Body of pancreas (tissue), 4 donors: Measurements from ENCODE around the gene RTBDN. TPM values are rescaled to one million over a fixed set of nuclear protein-coding genes. Genes with fewer than 3 reads are reported as not detected.

Experiments
- ATAC-seq: fragments of 150-250 bp; one replicate; pipeline ENCODE4 v1.9.1; 2016
- DNase-seq, 4 donors: peaks; one replicate each; pipeline ENCODE4 v3.0.0-alpha.2; 2019
- H3K27ac ChIP-seq, 4 donors: fragments of 200-600 bp; sonication (generic); 1 replicate in 3 of 4; 2 replicates in 1 of 4; pipeline versions ENCODE4 v1.5.1 to v1.6.1; 2016 to 2019; ENCODE audit warnings: mild to moderate bottlenecking in 1 of 4, mixed read lengths in 1 of 4, moderate library complexity in 1 of 4
- H3K27me3 ChIP-seq, 2 donors: fragments of 200-600 bp; sonication (generic); one replicate each; pipeline ENCODE4 v1.6.0; 2016; ENCODE audit warnings: mild to moderate bottlenecking in 1 of 2
- H3K36me3 ChIP-seq, 2 donors: fragments of 200-600 bp; sonication (generic); replicated peaks in 1 of 2; 2 replicates each; pipeline ENCODE4 v1.5.1; 2016; ENCODE audit warnings: low read depth in 2 of 2; ENCODE audit not compliant: insufficient read depth in 1 of 2
- H3K4me1 ChIP-seq: fragments of 200-600 bp; sonication (generic); one replicate; pipeline ENCODE4 v1.6.0; 2016
- H3K4me3 ChIP-seq, 2 donors: fragments of 200-600 bp; sonication (generic); 1 replicate in 1 of 2; 2 replicates in 1 of 2; pipeline ENCODE4 v1.5.1; 2016 to 2019
- H3K9me3 ChIP-seq, 3 donors: fragments of 200-600 bp; sonication (generic); 1 replicate in 2 of 3; 2 replicates in 1 of 3; pipeline ENCODE4 v1.5.1; 2016
- CTCF ChIP-seq, 7 experiments: fragments of 450-650 bp in 4 of 7; fragments of 200-600 bp in 3 of 7; sonication (generic) in 3 of 7; IDR thresholded peaks; one replicate each; pipeline ENCODE4 v1.5.1; 2016 to 2019; ENCODE audit warnings: antibody characterized with exemption in 7 of 7
- POLR2A ChIP-seq, 3 donors: fragments of 450-650 bp; IDR thresholded peaks; one replicate each; pipeline ENCODE4 v1.6.1; 2016; ENCODE audit warnings: antibody characterized with exemption in 3 of 3, mild to moderate bottlenecking in 2 of 3
- WGBS, 2 donors: methylation state at CpG; one replicate each; pipeline ENCODE4 v1.1.5; 2017; 5-methylcytosine and 5-hydroxymethylcytosine counted together
- intact Hi-C: fragments of 100-400 bp; cut with DNase I; formaldehyde crosslinking; loops from one replicate; pipeline ENCODE4 v1.15.1; 2023
- microRNA-seq, 2 donors: library from miRNA; unstranded; fragments of <30 nt; microRNA quantifications; one replicate each; pipeline ENCODE4, GENCODE V29; 2016; ENCODE audit warnings: borderline number of aligned reads in 2 of 2, borderline replicate concordance in 2 of 2
- small RNA-seq: library from RNA; depleted of rRNA; stranded (forward); fragments of <200 nt; gene quantifications from one replicate; pipeline ENCODE3, GENCODE V24; 2016
- total RNA-seq, 2 donors: library from RNA; depleted of rRNA; stranded (reverse); fragments of >200 nt; gene quantifications; one replicate each; pipeline ENCODE4 v1.1.0, GENCODE V29; 2016

Gene RTBDN
- total RNA-seq, 2 donors from 2014 or later = 0.52 TPM; not detected in 1

DNA sequence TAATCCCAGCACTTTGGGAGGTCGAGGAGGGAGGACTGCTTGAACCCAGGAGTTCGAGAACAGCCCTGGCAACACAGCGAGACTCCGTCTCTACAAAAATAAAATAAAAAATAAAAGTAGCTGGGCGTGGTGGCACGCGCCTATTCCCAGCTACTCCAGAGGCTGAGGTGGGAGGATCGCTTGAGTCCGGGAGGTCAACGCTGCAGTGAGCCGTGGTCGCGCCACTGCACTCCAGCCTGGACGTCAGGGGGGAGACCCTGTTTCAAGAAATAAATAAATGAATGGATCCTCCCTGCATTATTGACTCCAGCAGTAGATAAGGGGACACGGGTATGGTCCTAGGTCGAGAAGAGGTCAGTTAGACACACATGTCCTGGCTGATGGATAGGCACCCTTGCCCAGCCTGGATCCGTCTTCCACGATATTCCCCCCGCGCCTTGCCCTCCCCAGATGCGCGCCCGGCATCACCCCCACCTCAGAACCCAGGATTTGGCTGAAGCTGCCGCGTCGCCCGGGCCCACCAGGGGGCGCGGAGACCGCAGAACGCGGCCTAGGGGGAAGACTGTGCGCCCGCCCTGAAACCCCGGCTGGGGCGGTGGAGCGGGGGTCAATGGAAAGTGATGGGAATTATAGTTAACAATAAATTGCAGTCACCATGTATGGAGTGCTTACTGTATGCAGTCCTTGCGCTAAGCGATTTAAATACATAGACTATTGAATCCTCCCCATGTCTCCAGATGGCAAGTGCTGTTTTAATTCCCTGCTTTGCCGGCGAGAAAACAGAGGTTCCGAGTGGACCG is 57.0 kb downstream of the RTBDN start:
- Histone ChIP-seq H3K36me3 (no peaks in the 10 kb centered on the region), H3K4me1 (peaks cover 40% of the 10 kb centered on the region), H3K9me3 (no peaks in the 10 kb centered on the region), H3K27me3 (no peaks in the 10 kb centered on the region), H3K4me3 (peak overlapping the region; percentile 32 to 73), H3K27ac (peak overlapping the region; percentile 87 to 100 (median 96))
- peak; percentile 92 to 96 (median 94) for TF ChIP-seq CTCF (IDR thresholded peaks at IDR 0.05)
- no peak for TF ChIP-seq POLR2A (IDR thresholded peaks at IDR 0.05)
- DNase-seq = peak; percentile 81 to 86 (median 82)
- WGBS, 2 donors = 10 to 14% methylated on average over 29 to 43 of the region's 43 CpGs
- ATAC-seq = peak; percentile 40
- intact Hi-C loops = no loop called here

Small RNAs within 50 kb of the gene (microRNA-seq; reads per million reads assigned to microRNA genes)
- gene MIR5684 (0 to 0.47 reads per million in 2 donors), gene MIR6794 (0 reads per million in 2 donors)

Small RNAs within 50 kb of the gene (small RNA-seq; reads per million reads assigned to genes)
- gene MIR5684 = not detected
- not detected for gene MIR6794

Other genes starting within 250 kb of the RTBDN start
- 1 to 10 TPM; 2.0 to 2.6 TPM for gene ZNF490, start 223.8 kb downstream of the RTBDN start, total RNA-seq
- 10 to 100 TPM in 1 of 2 donors, 1 to 10 TPM in 1; 9.9 to 16.9 TPM for gene ZNF791, start 223.7 kb downstream of the RTBDN start, total RNA-seq
- 10 to 100 TPM; 30.0 to 48.0 TPM for gene MAN2B1, start 167.8 kb downstream of the RTBDN start, total RNA-seq
- 10 to 100 TPM; 12.5 to 37.2 TPM for gene WDR83, start 167.8 kb downstream of the RTBDN start, total RNA-seq
- gene DHPS, start 152.7 kb downstream of the RTBDN start, total RNA-seq = 100 to 1,000 TPM in 1 of 2 donors, 10 to 100 TPM in 1; 55.8 to 136 TPM
- gene GNG14, start 146.6 kb downstream of the RTBDN start, total RNA-seq = not detected
- 1 to 10 TPM; 3.9 to 4.0 TPM for gene FBXW9, start 137.9 kb downstream of the RTBDN start, total RNA-seq
- gene TNPO2, start 110.6 kb downstream of the RTBDN start, total RNA-seq = 10 to 100 TPM; 15.0 to 35.6 TPM
- gene TRIR, start 99.9 kb downstream of the RTBDN start, total RNA-seq = 100 to 1,000 TPM; 187 to 282 TPM
- 10 to 100 TPM; 13.2 to 22.8 TPM for gene GET3, start 97.1 kb downstream of the RTBDN start, total RNA-seq
- gene BEST2, start 82.8 kb downstream of the RTBDN start, total RNA-seq = not detected
- gene HOOK2, start 59.0 kb downstream of the RTBDN start, total RNA-seq = 100 to 1,000 TPM; 114 to 354 TPM
- gene JUNB, start 43.1 kb downstream of the RTBDN start, total RNA-seq = 100 to 1,000 TPM; 219 to 485 TPM
- gene PRDX2, start 32.8 kb downstream of the RTBDN start, total RNA-seq = 100 to 1,000 TPM; 105 to 146 TPM
- not detected for gene THSD8, start 32.5 kb downstream of the RTBDN start, total RNA-seq
- gene RNASEH2A, start 28.0 kb downstream of the RTBDN start, total RNA-seq = 1 to 10 TPM; 1.3 to 6.5 TPM
- gene MAST1, start 3.9 kb upstream of the RTBDN start, total RNA-seq = under 1 TPM in 1 of 2 donors, not detected in 1; 0.26 TPM
- gene DNASE2, start 46.9 kb upstream of the RTBDN start, total RNA-seq = 10 to 100 TPM in 1 of 2 donors, 1 to 10 TPM in 1; 6.9 to 28.3 TPM
- not detected for gene KLF1, start 52.6 kb upstream of the RTBDN start, total RNA-seq
- gene GCDH, start 56.6 kb upstream of the RTBDN start, total RNA-seq = 10 to 100 TPM; 17.4 to 57.7 TPM
- gene SYCE2, start 84.7 kb upstream of the RTBDN start, total RNA-seq = not detected
- gene FARSA, start 99.1 kb upstream of the RTBDN start, total RNA-seq = 10 to 100 TPM; 25.9 to 35.6 TPM
- 100 to 1,000 TPM; 298 to 388 TPM for gene CALR, start 104.0 kb upstream of the RTBDN start, total RNA-seq
- gene RAD23A, start 111.3 kb upstream of the RTBDN start, total RNA-seq = 10 to 100 TPM; 53.7 to 94.6 TPM
- 10 to 100 TPM; 31.3 to 42.0 TPM for gene GADD45GIP1, start 122.6 kb upstream of the RTBDN start, total RNA-seq
- not detected for gene DAND5, start 135.0 kb upstream of the RTBDN start, total RNA-seq
- gene NFIX, start 160.9 kb upstream of the RTBDN start, total RNA-seq = 10 to 100 TPM; 16.9 to 26.7 TPM